MCF 10A (cell line): ENCODE measurements around the gene SCAANT1. TPM values are rescaled to one million over a fixed set of nuclear protein-coding genes. Genes with fewer than 3 reads are reported as not detected.
A peak's percentile ranks its signal among the peaks of the same experiment; 100 is the strongest.

Source experiments
- BruUV-seq: library from RNA; stranded (reverse); fragments of 400-500 nt; replicated peaks from 2 replicates; lab custom pipeline; 2021; lab: Mats Ljungman, UMichigan
- CTCF ChIA-PET: fragments of 300-600 bp; sonication (Branson Sonifier 250); formaldehyde crosslinking; extraction: SDS; loops from one replicate; lab custom pipeline; 2021; ENCODE audit warnings: antibody characterized with exemption, inconsistent platforms; lab: Yijun Ruan, JAX
- POLR2A ChIA-PET: fragments of 300-600, 350-650 bp; sonication (Branson Sonifier 250); formaldehyde crosslinking; extraction: SDS; loops from one replicate; lab custom pipeline; 2020; ENCODE audit warnings: antibody characterized with exemption, inconsistent platforms; lab: Yijun Ruan, JAX
- DNase-seq: peaks from one replicate; pipeline ENCODE4 v3.0.0-alpha.2; 2018; ENCODE audit not compliant: unreplicated experiment
- H3K27ac Mint-ChIP-seq: one replicate; pipeline ENCODE4 v1.8.0; 2022; ENCODE audit warnings: mild to moderate bottlenecking, low read depth, mixed read lengths; ENCODE audit not compliant: unreplicated experiment
- H3K27me3 Mint-ChIP-seq: one replicate; pipeline ENCODE4 v1.8.0; 2022; ENCODE audit warnings: mixed read lengths; ENCODE audit not compliant: insufficient read depth, unreplicated experiment
- H3K36me3 Mint-ChIP-seq: one replicate; pipeline ENCODE4 v1.8.0; 2022; ENCODE audit warnings: mild to moderate bottlenecking, moderate library complexity, mixed read lengths; ENCODE audit not compliant: insufficient read depth, unreplicated experiment
- H3K4me1 Mint-ChIP-seq: one replicate; pipeline ENCODE4 v1.8.0; 2022; ENCODE audit warnings: mixed read lengths; ENCODE audit not compliant: insufficient read depth, unreplicated experiment
- H3K4me3 Mint-ChIP-seq: one replicate; pipeline ENCODE4 v1.8.0; 2022; ENCODE audit warnings: mild to moderate bottlenecking, moderate library complexity, mixed read lengths; ENCODE audit not compliant: unreplicated experiment
- H3K9me3 Mint-ChIP-seq: one replicate; pipeline ENCODE4 v1.8.0; 2022; ENCODE audit warnings: mixed read lengths; ENCODE audit not compliant: unreplicated experiment
- CTCF ChIP-seq: fragments of 200-600 bp; IDR thresholded peaks from one replicate; pipeline ENCODE4 v1.8.0; 2022; ENCODE audit warnings: antibody characterized with exemption, mild to moderate bottlenecking; ENCODE audit not compliant: unreplicated experiment
- intact Hi-C: fragments of 100-400 bp; cut with micrococcal nuclease; formaldehyde crosslinking; loops from 2 replicates; pipeline ENCODE4 v1.14.1; 2022
- total RNA-seq: library from RNA; stranded (reverse); gene quantifications from 2 replicates; pipeline ENCODE4 v1.2.3, GENCODE V29; 2022

SCAANT1 gene
- total RNA-seq, 1 experiment from 2014 or later: not detected

GRCh38 chr3:63947594-63947993, 35.4 kb upstream of the SCAANT1 start:
- Mint-ChIP-seq H3K4me3 (no peak overlapping the region), H3K4me1 (peaks cover 20% of the 10 kb centered on the region), H3K27ac (peak overlapping the region; percentile 36), H3K27me3 (no peaks in the 10 kb centered on the region), H3K36me3 (peaks cover 26% of the 10 kb centered on the region), H3K9me3 (no peaks in the 10 kb centered on the region)
- no peak for TF ChIP-seq CTCF
- ChIA-PET POLR2A (no interaction called here), CTCF (interaction anchor here (0.7 to 1.6 kb wide), 3 partner anchors 13 to 47 kb away, joined by 3 to 5 read pairs (median 5); no protein-coding TSS in a partner anchor)
- BruUV-seq: no TSS peak
- intact Hi-C loops: no loop called here
- DNase-seq: no peak

DNA sequence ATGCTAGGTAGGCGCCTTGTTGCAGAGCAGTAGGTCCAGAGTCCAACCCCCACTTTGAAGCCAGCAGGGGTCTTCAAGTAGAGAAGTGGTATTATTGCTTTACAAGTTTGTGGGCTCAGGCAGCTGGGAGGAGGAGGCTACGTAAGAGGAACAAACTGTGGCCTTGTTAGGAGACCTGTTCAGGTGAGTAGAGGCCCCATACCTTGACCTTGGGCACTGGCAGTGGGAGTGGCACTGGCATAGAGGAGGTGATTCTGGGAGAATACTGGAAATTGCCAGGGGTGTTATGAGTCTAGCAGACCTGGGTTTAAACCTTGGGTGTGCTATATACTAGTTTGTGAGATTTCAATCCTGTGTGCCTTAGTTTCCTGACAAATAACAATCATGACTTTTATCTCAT, 34.6 kb upstream of the SCAANT1 start:
- TF ChIP-seq CTCF: no peak

GRCh38 chr3:63945558-63946096, 33.4 kb upstream of the SCAANT1 start:
- TF ChIP-seq CTCF: no peak
- no peak overlapping the region for H3K4me3 Mint-ChIP-seq
- POLR2A ChIA-PET: interaction anchor here (1.2 kb wide), 1 partner anchor 15 kb away, joined by 3 read pairs; no protein-coding TSS in a partner anchor
- no TSS peak for BruUV-seq
- H3K9me3 Mint-ChIP-seq: no peaks in the 10 kb centered on the region
- H3K27me3 Mint-ChIP-seq: no peaks in the 10 kb centered on the region
- peak overlapping the region; percentile 33 for H3K27ac Mint-ChIP-seq
- intact Hi-C loops: no loop called here
- peaks cover 26% of the 10 kb centered on the region for H3K36me3 Mint-ChIP-seq
- no peak for DNase-seq
- CTCF ChIA-PET: interaction anchor here (0.8 to 1.7 kb wide), 4 partner anchors 9 to 48 kb away, joined by 3 to 4 read pairs (median 4); no protein-coding TSS in a partner anchor
- peaks cover 19% of the 10 kb centered on the region for H3K4me1 Mint-ChIP-seq

More for the DNA sequence above, 34.6 kb upstream of the SCAANT1 start:
- Mint-ChIP-seq H3K9me3 (no peaks in the 10 kb centered on the region), H3K27ac (no peak overlapping the region), H3K36me3 (peaks cover 26% of the 10 kb centered on the region), H3K4me1 (peaks cover 20% of the 10 kb centered on the region), H3K4me3 (no peak overlapping the region), H3K27me3 (no peaks in the 10 kb centered on the region)
- ChIA-PET POLR2A (no interaction called here), CTCF (interaction anchor here (0.7 to 1.7 kb wide), 3 partner anchors 10 to 48 kb away, joined by 3 to 5 read pairs (median 4); no protein-coding TSS in a partner anchor)
- no TSS peak for BruUV-seq
- intact Hi-C loops: no loop called here
- DNase-seq: no peak

DNA sequence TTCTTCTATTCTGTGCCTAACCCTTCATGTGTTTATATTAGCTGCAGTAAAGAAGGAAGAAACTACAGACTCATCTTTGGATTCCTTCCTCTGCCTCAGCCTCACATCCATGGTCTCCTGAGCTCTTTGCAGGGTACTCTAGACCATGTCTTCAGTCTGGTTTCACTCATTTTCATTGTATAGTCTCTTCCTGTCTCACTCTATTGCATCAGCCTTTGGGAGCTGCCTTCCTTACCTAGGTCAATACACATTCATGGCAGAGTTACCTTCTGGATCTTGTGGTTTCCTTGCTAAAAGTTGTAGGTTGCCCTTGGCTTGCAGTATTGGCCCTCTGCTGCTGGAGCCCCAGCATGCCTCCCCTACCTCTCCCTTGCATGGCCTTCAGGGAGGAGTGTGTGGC, 31.5 kb upstream of the SCAANT1 start:
- CTCF ChIA-PET: interaction anchor here (0.6 kb wide), 3 partner anchors 10 to 50 kb away, joined by 3 to 4 read pairs (median 3); no protein-coding TSS in a partner anchor
- no peak for DNase-seq
- H3K9me3 Mint-ChIP-seq: no peaks in the 10 kb centered on the region
- H3K27ac Mint-ChIP-seq: no peak overlapping the region
- H3K27me3 Mint-ChIP-seq: no peaks in the 10 kb centered on the region
- H3K4me3 Mint-ChIP-seq: no peak overlapping the region
- H3K36me3 Mint-ChIP-seq: peaks cover 21% of the 10 kb centered on the region
- BruUV-seq: no TSS peak
- no peak for TF ChIP-seq CTCF
- H3K4me1 Mint-ChIP-seq: peaks cover 34% of the 10 kb centered on the region
- intact Hi-C loops: no loop called here
- POLR2A ChIA-PET: interaction anchor here (1.1 kb wide), 1 partner anchor 10 kb away, joined by 3 read pairs; no protein-coding TSS in a partner anchor
